ENCODE measurements around the gene DPH6.
"Not testable (repeated sequence)": the region's sequence is repeated elsewhere in the genome, so short reads cannot be mapped to it uniquely, and the experiment has no call there.

DPH6 gene

DNA sequence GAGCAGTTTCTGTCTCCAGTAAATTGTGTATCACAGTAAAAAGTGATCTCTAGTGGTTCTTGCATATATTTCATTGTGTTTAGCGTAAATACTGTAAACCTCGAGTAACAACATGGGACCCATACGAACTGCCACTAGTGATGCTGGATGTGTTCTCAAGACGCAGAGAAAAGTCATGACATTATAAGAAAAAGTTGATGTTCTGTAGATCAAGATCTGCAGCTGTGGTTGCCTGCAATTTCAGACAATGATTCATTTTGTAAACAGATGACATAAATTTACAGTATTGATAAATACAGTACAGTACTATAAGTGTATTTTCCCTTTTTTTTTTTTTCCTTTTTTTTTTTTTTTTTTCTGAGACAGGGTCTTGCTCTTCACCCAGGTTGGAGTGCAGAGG, 100.1 kb downstream of the DPH6 start:
- H3K36me3 ChIP-seq (ENCODE audit: control insufficient read depth, insufficient read depth, low read length), result no peaks in the 10 kb centered on the region
- no peak overlapping the region for H3K27ac ChIP-seq (ENCODE audit: insufficient read depth, low read depth, low read length, poor library complexity, severe bottlenecking)
- no peaks in the 10 kb centered on the region for H3K9me3 ChIP-seq (ENCODE audit: control insufficient read depth, low read length)
- H3K4me3 ChIP-seq (ENCODE audit: insufficient read depth, low read depth, low read length), result no peak overlapping the region
- no peaks in the 10 kb centered on the region for H3K27me3 ChIP-seq (ENCODE audit: control insufficient read depth, insufficient read depth, low read length, poor library complexity, severe bottlenecking)
- 78 to 80% methylated on average over 4 of the region's 4 CpGs for WGBS, 2 experiments
- H3K4me1 ChIP-seq (ENCODE audit: control insufficient read depth, insufficient read depth, low read length), result no peaks in the 10 kb centered on the region

DNA sequence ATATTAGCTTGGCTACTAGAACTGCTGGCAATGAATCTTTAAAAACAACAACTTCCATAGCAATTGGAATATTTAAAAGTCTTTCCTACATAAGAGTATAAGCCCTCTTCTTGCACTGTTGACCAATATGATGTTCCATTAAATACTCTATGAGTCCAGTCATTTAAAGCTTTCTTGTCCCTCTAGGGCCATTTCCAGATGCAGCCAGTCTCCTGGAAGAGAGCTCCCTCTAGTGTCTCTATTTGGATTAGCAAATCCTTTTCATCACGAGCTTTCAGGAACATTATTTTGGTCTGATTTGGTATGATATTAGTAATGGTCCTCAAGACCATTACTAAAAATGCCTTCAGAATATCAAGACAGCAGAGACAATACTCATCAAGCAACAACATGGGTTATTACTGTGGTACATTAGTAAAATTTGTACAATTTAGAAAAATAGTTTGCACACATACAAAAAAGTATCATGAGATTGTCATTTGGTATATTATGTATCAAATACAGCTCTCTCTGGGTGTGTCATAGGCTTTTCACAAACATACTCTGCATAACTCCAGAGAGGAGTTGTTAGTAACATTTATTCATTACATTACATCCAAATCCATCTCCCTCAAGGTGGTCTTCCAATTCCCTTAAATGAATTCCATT, 101.3 kb downstream of the DPH6 start:
- Histone ChIP-seq H3K27me3 (ENCODE audit: control insufficient read depth, insufficient read depth, low read length, poor library complexity, severe bottlenecking) (no peaks in the 10 kb centered on the region), H3K36me3 (ENCODE audit: control insufficient read depth, insufficient read depth, low read length) (no peaks in the 10 kb centered on the region), H3K4me3 (ENCODE audit: insufficient read depth, low read depth, low read length) (no peak overlapping the region), H3K9me3 (ENCODE audit: control insufficient read depth, low read length) (peaks cover 2% of the 10 kb centered on the region), H3K27ac (ENCODE audit: insufficient read depth, low read depth, low read length, poor library complexity, severe bottlenecking) (no peak overlapping the region), H3K4me1 (ENCODE audit: control insufficient read depth, insufficient read depth, low read length) (no peaks in the 10 kb centered on the region)
- WGBS, 2 experiments, result no CpG with 5 or more reads among the region's 1 CpG

DNA sequence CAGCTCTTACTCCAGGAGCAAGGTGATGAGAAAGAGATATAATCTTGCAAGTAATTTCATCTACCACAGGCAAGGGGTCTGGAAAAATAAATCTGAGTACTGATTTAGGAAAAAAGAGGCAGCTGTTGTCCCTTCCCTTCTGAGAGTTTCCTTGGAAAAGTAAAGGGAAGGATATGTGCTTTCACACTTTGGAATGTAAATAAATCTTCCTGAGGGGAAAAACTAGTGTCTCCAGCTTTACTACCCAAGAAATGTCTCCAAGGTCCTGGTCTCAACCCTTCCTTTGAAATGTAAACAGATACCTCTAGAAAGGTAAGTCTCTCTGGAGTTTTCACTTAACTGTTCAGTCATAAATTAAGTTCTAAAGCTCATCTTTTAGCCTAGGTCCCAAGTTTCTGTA, 102.6 kb downstream of the DPH6 start:
- Histone ChIP-seq H3K27ac (ENCODE audit: insufficient read depth, low read depth, low read length, poor library complexity, severe bottlenecking) (no peak overlapping the region), H3K36me3 (ENCODE audit: control insufficient read depth, insufficient read depth, low read length) (no peaks in the 10 kb centered on the region), H3K4me1 (ENCODE audit: control insufficient read depth, insufficient read depth, low read length) (no peaks in the 10 kb centered on the region), H3K4me3 (ENCODE audit: insufficient read depth, low read depth, low read length) (no peak overlapping the region), H3K27me3 (ENCODE audit: control insufficient read depth, insufficient read depth, low read length, poor library complexity, severe bottlenecking) (no peaks in the 10 kb centered on the region), H3K9me3 (ENCODE audit: control insufficient read depth, low read length) (peaks cover 2% of the 10 kb centered on the region)

DNA sequence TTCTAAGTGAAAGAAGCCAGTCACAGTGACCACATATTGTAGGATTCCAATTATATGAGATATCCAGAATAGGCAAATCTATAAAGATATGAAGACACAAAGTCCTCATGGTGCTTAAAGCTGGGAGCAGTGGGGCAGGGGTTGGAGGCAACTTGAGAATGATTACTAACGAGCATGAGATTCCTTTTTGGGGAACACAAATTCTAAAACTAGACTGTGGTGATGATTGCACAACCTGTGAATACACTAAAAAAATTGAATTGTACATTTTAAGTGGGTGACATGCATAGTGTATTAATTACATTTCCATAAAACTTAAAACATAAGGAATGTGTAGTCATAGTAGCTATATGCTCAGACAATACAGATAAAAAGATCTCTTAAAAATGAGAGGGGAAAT, 103.2 kb downstream of the DPH6 start:
- H3K27ac ChIP-seq (ENCODE audit: insufficient read depth, low read depth, low read length, poor library complexity, severe bottlenecking), result no peak overlapping the region
- H3K36me3 ChIP-seq (ENCODE audit: control insufficient read depth, insufficient read depth, low read length), result no peaks in the 10 kb centered on the region
- no peaks in the 10 kb centered on the region for H3K27me3 ChIP-seq (ENCODE audit: control insufficient read depth, insufficient read depth, low read length, poor library complexity, severe bottlenecking)
- H3K4me3 ChIP-seq (ENCODE audit: insufficient read depth, low read depth, low read length), result no peak overlapping the region
- no peaks in the 10 kb centered on the region for H3K4me1 ChIP-seq (ENCODE audit: control insufficient read depth, insufficient read depth, low read length)
- H3K9me3 ChIP-seq (ENCODE audit: control insufficient read depth, low read length), result peaks cover 2% of the 10 kb centered on the region
- 90 to 92% methylated on average over 1 of the region's 1 CpG for WGBS, 2 experiments

DNA sequence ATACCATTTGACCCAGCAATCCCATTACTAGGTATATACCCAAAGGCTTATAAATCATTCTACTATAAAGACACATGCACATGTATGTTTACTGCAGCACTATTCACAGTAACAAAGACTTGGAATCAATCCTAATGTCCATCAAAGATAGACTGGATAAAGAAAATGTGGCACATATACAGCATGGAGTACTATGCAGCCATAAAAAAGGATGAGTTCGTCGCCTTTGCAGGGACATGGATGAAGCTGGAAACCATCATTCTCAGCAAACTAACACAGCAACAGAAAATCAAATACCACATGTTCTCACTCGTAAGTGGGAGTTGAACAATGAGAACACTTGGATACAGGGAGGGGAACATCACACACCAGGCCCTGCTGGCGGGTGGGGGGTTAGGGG, 104.7 kb downstream of the DPH6 start:
- not testable (repeated sequence) for H3K36me3 ChIP-seq (ENCODE audit: control insufficient read depth, insufficient read depth, low read length); H3K4me1 ChIP-seq (ENCODE audit: control insufficient read depth, insufficient read depth, low read length); H3K27me3 ChIP-seq (ENCODE audit: control insufficient read depth, insufficient read depth, low read length, poor library complexity, severe bottlenecking); H3K27ac ChIP-seq (ENCODE audit: insufficient read depth, low read depth, low read length, poor library complexity, severe bottlenecking); H3K4me3 ChIP-seq (ENCODE audit: insufficient read depth, low read depth, low read length); H3K9me3 ChIP-seq (ENCODE audit: control insufficient read depth, low read length)
- 83 to 94% methylated on average over 4 of the region's 4 CpGs for WGBS, 2 experiments

GRCh38 chr15:35440265-35440664, 105.7 kb downstream of the DPH6 start:
- no peaks in the 10 kb centered on the region for H3K4me1 ChIP-seq (ENCODE audit: control insufficient read depth, insufficient read depth, low read length)
- no peak overlapping the region for H3K27ac ChIP-seq (ENCODE audit: insufficient read depth, low read depth, low read length, poor library complexity, severe bottlenecking)
- H3K9me3 ChIP-seq (ENCODE audit: control insufficient read depth, low read length), result peaks cover 2% of the 10 kb centered on the region
- no peak overlapping the region for H3K4me3 ChIP-seq (ENCODE audit: insufficient read depth, low read depth, low read length)
- H3K27me3 ChIP-seq (ENCODE audit: control insufficient read depth, insufficient read depth, low read length, poor library complexity, severe bottlenecking), result no peaks in the 10 kb centered on the region
- 87 to 91% methylated on average over 3 of the region's 3 CpGs for WGBS, 2 experiments
- no peaks in the 10 kb centered on the region for H3K36me3 ChIP-seq (ENCODE audit: control insufficient read depth, insufficient read depth, low read length)

GRCh38 chr15:35439291-35439690, 106.7 kb downstream of the DPH6 start:
- Histone ChIP-seq H3K27me3 (ENCODE audit: control insufficient read depth, insufficient read depth, low read length, poor library complexity, severe bottlenecking) (no peaks in the 10 kb centered on the region), H3K4me1 (ENCODE audit: control insufficient read depth, insufficient read depth, low read length) (no peaks in the 10 kb centered on the region), H3K9me3 (ENCODE audit: control insufficient read depth, low read length) (peaks cover 2% of the 10 kb centered on the region), H3K36me3 (ENCODE audit: control insufficient read depth, insufficient read depth, low read length) (no peaks in the 10 kb centered on the region), H3K4me3 (ENCODE audit: insufficient read depth, low read depth, low read length) (no peak overlapping the region), H3K27ac (ENCODE audit: insufficient read depth, low read depth, low read length, poor library complexity, severe bottlenecking) (no peak overlapping the region)
- WGBS, 2 experiments, result 81 to 95% methylated on average over 2 of the region's 2 CpGs

- Histone ChIP-seq H3K4me3 (ENCODE audit: insufficient read depth, low read depth, low read length) (no peak overlapping the region), H3K36me3 (ENCODE audit: control insufficient read depth, insufficient read depth, low read length) (no peaks in the 10 kb centered on the region), H3K9me3 (ENCODE audit: control insufficient read depth, low read length) (peaks cover 2% of the 10 kb centered on the region), H3K27ac (ENCODE audit: insufficient read depth, low read depth, low read length, poor library complexity, severe bottlenecking) (no peak overlapping the region), H3K4me1 (ENCODE audit: control insufficient read depth, insufficient read depth, low read length) (no peaks in the 10 kb centered on the region), H3K27me3 (ENCODE audit: control insufficient read depth, insufficient read depth, low read length, poor library complexity, severe bottlenecking) (no peaks in the 10 kb centered on the region)
- 92 to 93% methylated on average over 5 of the region's 5 CpGs for WGBS, 2 experiments
Observed at GRCh38 chr15:35437157-35437556, 108.8 kb downstream of the DPH6 start.

DNA sequence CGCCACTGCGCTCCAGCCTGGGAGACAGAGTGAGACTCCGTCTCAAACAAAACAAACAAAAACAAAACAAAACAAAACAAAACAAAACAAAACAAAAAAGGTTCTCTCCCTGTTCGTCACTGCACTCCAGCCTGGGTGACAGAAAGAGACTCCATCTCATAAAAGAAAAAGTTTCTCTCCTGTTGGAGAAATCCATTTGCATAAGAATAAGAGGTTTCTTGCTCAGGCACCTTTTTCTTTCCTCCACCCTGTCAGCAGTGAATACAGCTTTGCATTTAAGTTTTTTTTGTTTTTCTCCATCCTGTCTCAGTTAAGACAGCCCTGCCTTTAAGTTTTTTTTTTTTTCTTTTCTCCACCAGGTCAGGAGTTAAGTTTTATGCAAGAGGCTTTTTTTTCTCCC, 109.5 kb downstream of the DPH6 start:
- peaks cover 2% of the 10 kb centered on the region for H3K9me3 ChIP-seq (ENCODE audit: control insufficient read depth, low read length)
- 92% methylated on average over 4 of the region's 4 CpGs for whole genome bisulfite sequencing, 2 experiments
- no peaks in the 10 kb centered on the region for H3K36me3 ChIP-seq (ENCODE audit: control insufficient read depth, insufficient read depth, low read length)
- no peak overlapping the region for H3K4me3 ChIP-seq (ENCODE audit: insufficient read depth, low read depth, low read length)
- no peak overlapping the region for H3K27ac ChIP-seq (ENCODE audit: insufficient read depth, low read depth, low read length, poor library complexity, severe bottlenecking)
- no peaks in the 10 kb centered on the region for H3K4me1 ChIP-seq (ENCODE audit: control insufficient read depth, insufficient read depth, low read length)
- H3K27me3 ChIP-seq (ENCODE audit: control insufficient read depth, insufficient read depth, low read length, poor library complexity, severe bottlenecking), result no peaks in the 10 kb centered on the region

DNA sequence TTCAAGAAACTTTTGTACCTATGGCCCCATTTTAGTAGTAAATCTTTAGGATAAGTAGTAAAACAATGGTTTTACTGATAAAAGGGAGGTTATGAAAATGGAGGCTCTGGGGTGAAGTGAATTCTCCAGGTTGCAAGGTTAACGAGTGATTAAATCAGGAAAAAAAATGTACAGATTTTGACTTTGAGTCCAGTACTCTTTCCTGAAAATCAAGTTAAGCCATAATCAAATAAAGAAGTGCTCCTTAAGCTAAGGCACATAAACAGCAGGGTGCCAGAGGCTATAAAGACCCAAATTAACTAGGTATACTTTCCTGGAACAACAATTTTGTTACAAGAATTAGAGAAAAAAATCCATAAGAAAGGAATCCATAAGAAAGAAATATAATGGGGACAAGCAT, 114.7 kb downstream of the DPH6 start:
- H3K4me3 ChIP-seq (ENCODE audit: insufficient read depth, low read depth, low read length), result no peak overlapping the region
- H3K4me1 ChIP-seq (ENCODE audit: control insufficient read depth, insufficient read depth, low read length), result no peaks in the 10 kb centered on the region
- H3K36me3 ChIP-seq (ENCODE audit: control insufficient read depth, insufficient read depth, low read length), result no peaks in the 10 kb centered on the region
- H3K27ac ChIP-seq (ENCODE audit: insufficient read depth, low read depth, low read length, poor library complexity, severe bottlenecking), result no peak overlapping the region
- WGBS, 2 experiments, result 96 to 100% methylated on average over 1 of the region's 1 CpG
- no peaks in the 10 kb centered on the region for H3K27me3 ChIP-seq (ENCODE audit: control insufficient read depth, insufficient read depth, low read length, poor library complexity, severe bottlenecking)
- H3K9me3 ChIP-seq (ENCODE audit: control insufficient read depth, low read length), result no peaks in the 10 kb centered on the region

DNA sequence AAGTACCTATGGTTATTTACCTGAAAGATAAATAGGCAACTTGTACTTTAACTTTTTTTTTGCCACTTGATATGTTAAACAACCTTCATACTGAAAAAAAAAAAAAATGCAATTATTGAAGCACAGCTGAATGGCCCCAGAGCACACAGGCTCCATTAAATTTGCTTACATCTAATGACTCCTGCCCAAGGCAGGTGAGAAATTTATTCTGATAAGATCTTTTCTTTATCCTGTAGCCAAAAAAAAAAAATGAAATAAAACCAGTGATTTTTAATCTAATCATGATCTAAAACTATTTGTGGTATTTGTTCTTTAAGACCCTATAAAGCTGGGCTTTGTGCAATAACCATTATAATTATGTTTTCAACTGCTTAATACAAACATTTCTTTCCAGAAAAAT, 115.7 kb downstream of the DPH6 start:
- no peaks in the 10 kb centered on the region for H3K4me1 ChIP-seq (ENCODE audit: control insufficient read depth, insufficient read depth, low read length)
- H3K27me3 ChIP-seq (ENCODE audit: control insufficient read depth, insufficient read depth, low read length, poor library complexity, severe bottlenecking), result no peaks in the 10 kb centered on the region
- H3K36me3 ChIP-seq (ENCODE audit: control insufficient read depth, insufficient read depth, low read length), result no peaks in the 10 kb centered on the region
- H3K9me3 ChIP-seq (ENCODE audit: control insufficient read depth, low read length), result no peaks in the 10 kb centered on the region
- H3K4me3 ChIP-seq (ENCODE audit: insufficient read depth, low read depth, low read length), result no peak overlapping the region
- no peak overlapping the region for H3K27ac ChIP-seq (ENCODE audit: insufficient read depth, low read depth, low read length, poor library complexity, severe bottlenecking)
